ENCODE measurements around the gene PPID.

DNA sequence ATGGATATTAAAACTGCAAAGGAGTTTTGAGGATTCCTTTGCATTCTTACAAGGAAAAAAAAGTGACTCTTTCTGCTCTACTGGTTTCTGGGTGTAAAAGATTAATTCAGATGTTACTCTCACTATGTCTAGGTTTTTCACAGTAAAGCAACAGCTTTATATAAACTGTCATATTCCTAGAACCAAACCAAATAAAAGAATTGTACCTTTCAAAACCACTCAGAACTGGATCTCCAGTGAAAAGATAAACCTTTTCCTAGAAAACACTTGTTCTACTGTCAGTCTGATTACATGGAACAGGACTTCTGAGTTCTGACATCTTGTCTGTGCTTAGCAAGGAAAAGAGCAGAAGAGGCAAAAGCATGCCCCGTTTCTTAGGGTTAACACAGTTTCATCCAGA lies 5.0 kb upstream of the PPID start:
- TF ChIP-seq, protein P1, sequence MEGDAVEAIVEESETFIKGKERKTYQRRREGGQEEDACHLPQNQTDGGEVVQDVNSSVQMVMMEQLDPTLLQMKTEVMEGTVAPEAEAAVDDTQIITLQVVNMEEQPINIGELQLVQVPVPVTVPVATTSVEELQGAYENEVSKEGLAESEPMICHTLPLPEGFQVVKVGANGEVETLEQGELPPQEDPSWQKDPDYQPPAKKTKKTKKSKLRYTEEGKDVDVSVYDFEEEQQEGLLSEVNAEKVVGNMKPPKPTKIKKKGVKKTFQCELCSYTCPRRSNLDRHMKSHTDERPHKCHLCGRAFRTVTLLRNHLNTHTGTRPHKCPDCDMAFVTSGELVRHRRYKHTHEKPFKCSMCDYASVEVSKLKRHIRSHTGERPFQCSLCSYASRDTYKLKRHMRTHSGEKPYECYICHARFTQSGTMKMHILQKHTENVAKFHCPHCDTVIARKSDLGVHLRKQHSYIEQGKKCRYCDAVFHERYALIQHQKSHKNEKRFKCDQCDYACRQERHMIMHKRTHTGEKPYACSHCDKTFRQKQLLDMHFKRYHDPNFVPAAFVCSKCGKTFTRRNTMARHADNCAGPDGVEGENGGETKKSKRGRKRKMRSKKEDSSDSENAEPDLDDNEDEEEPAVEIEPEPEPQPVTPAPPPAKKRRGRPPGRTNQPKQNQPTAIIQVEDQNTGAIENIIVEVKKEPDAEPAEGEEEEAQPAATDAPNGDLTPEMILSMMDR (IDR thresholded peaks at IDR 0.05), result no peak
- no peak for TF ChIP-seq ZFX (IDR thresholded peaks at IDR 0.05; ENCODE audit: borderline replicate concordance)

All from 22Rv1 (cell line).